GM12872 (cell line): Measurements from ENCODE around the gene SLC25A14.

Experiments used
- CTCF ChIP-seq: IDR thresholded peaks from 3 replicates; pipeline ENCODE4 v1.5.1; 2011; ENCODE audit warnings: low read depth, mild to moderate bottlenecking, low read length, moderate library complexity; ENCODE audit not compliant: insufficient read depth

Gene SLC25A14

GRCh38 chrX:130415201-130415600 lies 75.5 kb downstream of the SLC25A14 start:
- no peak for TF ChIP-seq CTCF

GRCh38 chrX:130416785-130417184 lies 77.1 kb downstream of the SLC25A14 start:
- no peak for TF ChIP-seq CTCF

GRCh38 chrX:130418066-130418465 lies 78.3 kb downstream of the SLC25A14 start:
- TF ChIP-seq CTCF: no peak

GRCh38 chrX:130418740-130419139 lies 79.0 kb downstream of the SLC25A14 start:
- no peak for TF ChIP-seq CTCF

GRCh38 chrX:130419263-130419662 lies 79.5 kb downstream of the SLC25A14 start:
- no peak for TF ChIP-seq CTCF
